ENCODE data around the gene TRIP13. TPM values are rescaled to one million over a fixed set of nuclear protein-coding genes. Genes with fewer than 3 reads are reported as not detected.

Gene TRIP13
- total RNA-seq, 1 donor from 2014 or later = 11.9 TPM

DNA sequence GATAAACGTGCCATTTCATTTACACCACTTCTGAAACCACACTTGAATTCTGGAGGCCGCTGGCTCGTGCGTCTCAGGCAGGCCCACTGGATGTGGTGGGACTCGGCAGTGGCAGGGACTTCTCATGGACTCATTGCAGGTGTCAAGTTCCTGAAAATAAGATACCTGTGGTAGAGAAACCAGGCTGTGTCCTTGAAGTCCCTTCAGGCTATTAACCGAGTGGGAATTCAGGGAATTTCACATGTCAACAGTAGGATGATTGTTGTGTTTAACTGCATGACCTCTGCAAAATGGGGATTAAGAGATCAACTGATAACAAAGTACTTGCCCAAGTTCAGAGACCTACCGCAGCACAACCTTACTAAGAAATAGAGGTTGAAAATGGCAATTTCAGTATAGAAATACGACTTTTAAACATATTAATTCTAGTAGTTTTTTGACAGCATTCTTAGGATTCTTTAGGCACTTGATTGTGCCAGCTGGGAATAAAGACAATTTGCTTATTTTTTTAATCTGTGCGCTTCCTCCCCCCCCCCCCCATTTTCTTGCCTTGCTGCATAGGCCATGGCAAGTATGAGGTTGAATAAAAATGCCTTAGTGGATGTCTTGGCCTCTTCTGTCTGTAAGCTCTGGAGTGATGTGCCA is 26.8 kb downstream of the TRIP13 start:
- TF ChIP-seq, protein P1, sequence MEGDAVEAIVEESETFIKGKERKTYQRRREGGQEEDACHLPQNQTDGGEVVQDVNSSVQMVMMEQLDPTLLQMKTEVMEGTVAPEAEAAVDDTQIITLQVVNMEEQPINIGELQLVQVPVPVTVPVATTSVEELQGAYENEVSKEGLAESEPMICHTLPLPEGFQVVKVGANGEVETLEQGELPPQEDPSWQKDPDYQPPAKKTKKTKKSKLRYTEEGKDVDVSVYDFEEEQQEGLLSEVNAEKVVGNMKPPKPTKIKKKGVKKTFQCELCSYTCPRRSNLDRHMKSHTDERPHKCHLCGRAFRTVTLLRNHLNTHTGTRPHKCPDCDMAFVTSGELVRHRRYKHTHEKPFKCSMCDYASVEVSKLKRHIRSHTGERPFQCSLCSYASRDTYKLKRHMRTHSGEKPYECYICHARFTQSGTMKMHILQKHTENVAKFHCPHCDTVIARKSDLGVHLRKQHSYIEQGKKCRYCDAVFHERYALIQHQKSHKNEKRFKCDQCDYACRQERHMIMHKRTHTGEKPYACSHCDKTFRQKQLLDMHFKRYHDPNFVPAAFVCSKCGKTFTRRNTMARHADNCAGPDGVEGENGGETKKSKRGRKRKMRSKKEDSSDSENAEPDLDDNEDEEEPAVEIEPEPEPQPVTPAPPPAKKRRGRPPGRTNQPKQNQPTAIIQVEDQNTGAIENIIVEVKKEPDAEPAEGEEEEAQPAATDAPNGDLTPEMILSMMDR (IDR thresholded peaks at IDR 0.05; ENCODE audit: unreplicated experiment) = no peak
- no peak overlapping the region for H3K4me3 Mint-ChIP-seq (ENCODE audit: low read depth)
- H3K27ac Mint-ChIP-seq = no peak overlapping the region
- no peaks in the 10 kb centered on the region for H3K9me3 Mint-ChIP-seq (ENCODE audit: low read depth)
- no peak for DNase-seq (ENCODE audit: low spot score, unreplicated experiment)
- peaks cover 8% of the 10 kb centered on the region for H3K36me3 Mint-ChIP-seq (ENCODE audit: insufficient read depth)
- H3K4me1 Mint-ChIP-seq (ENCODE audit: low read depth) = peaks cover 18% of the 10 kb centered on the region
- H3K27me3 Mint-ChIP-seq = peaks cover 8% of the 10 kb centered on the region

DNA sequence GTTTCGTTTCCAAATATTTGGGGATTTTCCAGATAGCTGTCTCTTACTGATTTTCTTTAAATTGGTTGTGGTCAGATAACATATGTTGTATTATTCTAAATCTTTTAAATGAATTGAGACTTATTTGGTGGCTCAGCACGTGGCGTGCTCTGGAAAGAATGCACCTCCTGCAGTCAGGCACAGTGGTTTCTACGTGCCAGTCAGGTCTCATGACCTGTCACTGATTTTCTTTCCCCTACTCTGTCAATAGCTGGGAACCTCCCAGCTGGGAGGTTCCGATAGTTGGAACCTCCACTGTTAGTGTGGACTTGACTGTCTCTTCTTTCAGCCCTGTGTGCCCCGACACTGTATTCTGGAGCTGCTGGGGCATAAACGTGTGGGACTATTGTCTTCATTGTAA is 27.6 kb downstream of the TRIP13 start:
- peaks cover 18% of the 10 kb centered on the region for H3K4me1 Mint-ChIP-seq (ENCODE audit: low read depth)
- H3K27ac Mint-ChIP-seq = no peak overlapping the region
- no peak for DNase-seq (ENCODE audit: low spot score, unreplicated experiment)

DNA sequence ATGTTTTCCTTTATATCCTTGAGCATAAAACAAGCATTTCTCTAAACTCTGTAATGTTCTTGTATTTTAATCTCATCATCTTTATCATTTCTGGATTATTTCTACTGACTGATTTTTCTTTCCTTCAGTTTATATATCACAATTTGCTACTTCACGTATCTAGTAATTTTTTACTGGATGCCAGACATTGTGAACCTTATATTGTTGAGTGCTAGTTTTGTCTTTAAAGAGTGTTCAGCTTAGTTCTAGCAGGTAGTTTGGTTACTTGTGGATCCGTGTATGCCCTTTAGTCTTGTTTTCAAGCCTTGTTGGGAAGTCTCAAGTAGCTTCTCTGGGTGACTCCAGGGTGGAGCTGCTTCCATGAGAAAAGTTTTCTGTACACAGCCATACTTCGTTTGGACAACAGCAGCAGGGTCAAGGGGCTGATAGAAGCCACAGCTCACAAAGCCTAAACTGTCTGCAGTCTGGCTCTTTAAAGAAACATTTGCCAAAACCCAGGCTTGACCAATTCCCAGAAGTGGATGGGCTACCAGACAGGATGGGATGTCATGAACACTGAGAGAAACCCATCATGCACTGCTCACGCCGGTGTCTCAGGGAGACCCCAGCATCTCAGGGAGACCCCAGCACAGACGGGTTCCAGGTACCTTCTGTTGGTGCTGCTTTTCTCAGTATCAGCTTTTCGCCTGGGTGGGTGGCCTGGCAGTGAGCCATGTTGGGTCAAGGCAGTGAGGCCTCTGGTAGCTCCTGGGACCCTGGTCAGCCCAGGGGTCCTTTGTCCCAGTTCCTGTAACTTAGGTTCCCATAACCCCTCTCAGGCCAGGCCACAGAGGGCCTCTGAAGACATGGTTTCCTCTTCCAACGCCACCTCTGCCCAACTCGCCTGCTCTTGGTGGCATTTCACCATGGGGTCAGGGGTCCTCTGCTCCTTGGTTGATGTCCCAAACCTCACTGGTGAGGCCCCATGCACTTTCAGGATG is 29.1 kb downstream of the TRIP13 start:
- H3K27ac Mint-ChIP-seq = no peak overlapping the region

More for the DNA sequence above, 27.6 kb downstream of the TRIP13 start:
- peaks cover 5% of the 10 kb centered on the region for H3K36me3 Mint-ChIP-seq (ENCODE audit: insufficient read depth)
- peaks cover 15% of the 10 kb centered on the region for H3K27me3 Mint-ChIP-seq
- no peaks in the 10 kb centered on the region for H3K9me3 Mint-ChIP-seq (ENCODE audit: low read depth)
- TF ChIP-seq, protein P1 (IDR thresholded peaks at IDR 0.05; ENCODE audit: unreplicated experiment) = no peak
- no peak overlapping the region for H3K4me3 Mint-ChIP-seq (ENCODE audit: low read depth)

DNA sequence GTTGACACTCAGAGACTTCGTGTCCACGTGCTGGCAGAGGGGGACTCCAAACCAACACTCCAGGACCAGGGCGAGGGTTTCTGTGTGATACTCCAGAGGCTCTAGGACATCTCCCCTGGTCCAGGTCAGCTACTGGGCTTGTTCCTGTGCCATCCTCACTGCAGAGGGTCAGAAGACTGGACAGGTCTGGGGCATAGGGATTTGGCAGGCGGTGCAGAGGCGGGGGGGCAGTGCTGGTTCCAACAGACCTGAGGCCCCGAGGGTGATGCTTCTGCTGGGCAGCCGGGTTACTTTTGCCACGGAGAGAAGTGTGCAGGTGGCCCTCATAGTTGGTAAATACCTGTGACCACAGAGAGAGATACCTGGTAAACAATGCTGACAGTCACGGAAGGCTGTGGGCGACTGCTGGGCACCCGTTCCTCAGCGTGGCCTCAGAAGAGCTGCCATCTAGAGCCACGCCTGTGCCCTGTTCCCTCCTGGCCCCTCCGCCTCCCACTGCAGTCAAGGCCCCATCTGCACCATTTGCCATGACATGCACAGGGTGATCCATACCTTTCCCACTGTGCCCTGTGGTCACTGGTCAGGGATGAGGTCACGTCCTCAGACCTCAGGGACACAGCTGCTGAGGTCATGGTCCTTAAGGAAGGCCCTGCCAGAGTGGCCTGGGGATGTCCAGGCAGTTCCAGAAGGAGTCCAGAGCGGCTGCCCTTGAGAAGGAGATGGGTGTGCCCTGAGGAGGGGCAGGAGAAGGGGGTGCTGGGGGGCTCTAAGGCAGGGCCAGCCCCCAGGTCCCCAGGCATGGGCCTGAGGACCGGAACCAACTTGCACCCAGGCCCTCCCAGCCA is 30.0 kb downstream of the TRIP13 start:
- peaks cover 34% of the 10 kb centered on the region for H3K27me3 Mint-ChIP-seq
- DNase-seq (ENCODE audit: low spot score, unreplicated experiment) = no peak
- TF ChIP-seq, protein P1 (IDR thresholded peaks at IDR 0.05; ENCODE audit: unreplicated experiment) = no peak
- H3K9me3 Mint-ChIP-seq (ENCODE audit: low read depth) = no peaks in the 10 kb centered on the region
- peaks cover 16% of the 10 kb centered on the region for H3K4me1 Mint-ChIP-seq (ENCODE audit: low read depth)
- H3K27ac Mint-ChIP-seq = no peak overlapping the region
- no peak overlapping the region for H3K4me3 Mint-ChIP-seq (ENCODE audit: low read depth)
- peaks cover 5% of the 10 kb centered on the region for H3K36me3 Mint-ChIP-seq (ENCODE audit: insufficient read depth)

More for the DNA sequence above, 29.1 kb downstream of the TRIP13 start:
- no peaks in the 10 kb centered on the region for H3K9me3 Mint-ChIP-seq (ENCODE audit: low read depth)
- H3K4me1 Mint-ChIP-seq (ENCODE audit: low read depth) = peaks cover 19% of the 10 kb centered on the region
- H3K4me3 Mint-ChIP-seq (ENCODE audit: low read depth) = no peak overlapping the region
- H3K36me3 Mint-ChIP-seq (ENCODE audit: insufficient read depth) = peaks cover 5% of the 10 kb centered on the region
- TF ChIP-seq, protein P1 (IDR thresholded peaks at IDR 0.05; ENCODE audit: unreplicated experiment) = no peak
- H3K27me3 Mint-ChIP-seq = peaks cover 29% of the 10 kb centered on the region
- DNase-seq (ENCODE audit: low spot score, unreplicated experiment) = no peak

Data from progenitor cell of endocrine pancreas (in vitro differentiated cells).